TTC549 (cell line): ENCODE results near the gene GAREM2.

Experiments
- FAIRE-seq: peaks from 2 replicates; lab custom pipeline; 2012; peaks lifted over from hg19 to GRCh38; lab: Jason Lieb, UNC

GAREM2 gene

GRCh38 chr2:26238311-26238958, 65.5 kb downstream of the GAREM2 start:
- FAIRE-seq = no peak
